HG03469 (cell line): ENCODE results near the gene CNTN5.
"Not testable (repeated sequence)": the region's sequence is repeated elsewhere in the genome, so short reads cannot be mapped to it uniquely, and the experiment has no call there.

Source experiments
- ATAC-seq: cut with Tn5 transposase; IDR thresholded peaks from one replicate; pipeline ENCODE4 v1.9.1; 2021; ENCODE audit warnings: mild to moderate bottlenecking, moderate library complexity, moderate number of reproducible peaks; ENCODE audit not compliant: unreplicated experiment

CNTN5 gene

DNA sequence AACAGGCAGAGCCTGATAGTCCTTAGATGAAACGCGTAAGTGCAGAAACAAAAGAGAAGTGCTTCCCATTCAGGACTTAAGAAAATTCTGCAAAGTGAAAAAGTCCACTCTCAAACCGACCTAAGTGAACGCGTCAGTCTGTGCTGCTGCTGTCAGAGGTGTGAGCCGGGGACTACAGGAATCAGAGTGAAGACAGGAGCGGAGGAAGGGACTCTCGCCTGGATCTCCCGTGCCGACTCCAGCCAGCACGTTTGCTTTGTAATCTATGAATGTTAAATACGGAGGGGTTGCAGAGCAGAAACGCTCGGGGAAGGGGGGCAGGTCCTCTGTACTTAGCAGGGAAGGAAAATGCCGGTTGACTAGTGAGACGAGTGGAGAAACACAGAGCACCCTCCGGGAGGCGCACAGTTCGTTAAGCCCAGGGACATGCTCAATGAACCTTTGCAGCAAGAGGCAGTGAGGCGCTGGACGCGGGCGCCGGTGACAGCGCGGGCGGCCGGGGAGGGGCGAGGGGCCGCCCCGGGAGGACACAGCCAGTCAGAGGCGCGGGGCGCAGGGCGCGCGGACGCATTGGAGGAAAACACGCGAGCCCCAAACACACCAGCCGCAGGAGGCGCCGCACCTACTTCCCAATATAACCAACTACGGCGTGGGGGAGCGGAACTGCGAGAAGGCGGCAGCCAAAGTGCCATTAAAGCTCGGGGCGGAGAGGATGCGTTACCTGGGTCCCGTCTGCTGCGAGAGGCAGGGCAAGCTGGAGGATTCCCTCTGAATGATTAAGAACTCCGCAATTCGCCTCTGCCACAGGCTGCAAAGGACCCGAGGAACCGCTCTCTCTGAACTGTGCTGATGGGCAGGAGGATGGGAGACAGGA lies at the start of gene CNTN5:
CNTN5 (plus strand) TSS at position 598 of the 874 bp plus-strand sequence.
- no peak for ATAC-seq

DNA sequence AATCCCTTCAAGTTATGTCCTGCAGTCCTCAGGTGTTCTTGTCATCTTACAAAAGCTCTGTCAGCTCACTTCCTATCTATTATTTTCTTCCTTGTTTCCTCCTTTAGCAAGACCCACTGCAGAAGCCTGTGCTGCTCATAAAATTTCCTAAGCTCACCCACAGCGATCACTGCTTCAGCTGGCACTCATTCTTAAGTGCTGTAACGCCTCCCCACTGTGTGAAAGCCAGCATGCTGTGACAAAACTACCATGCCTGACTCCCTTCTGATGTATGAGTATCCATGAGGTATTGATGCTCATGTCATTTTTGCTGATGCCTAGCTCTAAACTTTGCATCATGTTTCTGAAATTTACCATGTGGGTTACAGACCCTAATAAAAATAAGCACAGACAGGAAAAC lies 41.5 kb upstream of the CNTN5 start:
- no peak for ATAC-seq

- peak; percentile 70 for ATAC-seq
Observed at GRCh38 chr11:99015634-99016454, 4.9 kb upstream of the CNTN5 start.

GRCh38 chr11:99019696-99020095 lies 1.1 kb upstream of the CNTN5 start:
- ATAC-seq, result no peak

DNA sequence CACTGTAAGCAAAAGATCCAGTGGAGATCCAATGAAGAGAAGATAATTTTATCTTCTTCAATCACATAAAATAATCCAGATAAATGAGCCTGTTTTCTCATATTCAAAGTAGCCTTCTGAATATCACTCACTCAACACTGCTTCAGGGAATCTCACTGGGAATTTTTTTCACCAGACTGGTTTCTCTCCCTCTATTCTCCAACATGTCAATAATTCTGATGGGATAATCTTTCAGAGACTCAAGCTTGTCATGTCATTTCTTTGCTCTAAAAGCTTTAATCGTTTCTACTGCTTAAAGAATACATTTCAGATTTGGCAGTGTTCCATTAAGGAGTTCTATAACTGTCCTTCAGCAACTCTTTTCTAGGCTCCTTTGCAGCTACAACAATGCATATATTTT lies 16.3 kb downstream of the CNTN5 start:
- no peak for ATAC-seq

GRCh38 chr11:99063331-99063730 lies 42.6 kb downstream of the CNTN5 start:
- ATAC-seq, result no peak

GRCh38 chr11:99065121-99065520 lies 44.4 kb downstream of the CNTN5 start:
- ATAC-seq, result no peak

DNA sequence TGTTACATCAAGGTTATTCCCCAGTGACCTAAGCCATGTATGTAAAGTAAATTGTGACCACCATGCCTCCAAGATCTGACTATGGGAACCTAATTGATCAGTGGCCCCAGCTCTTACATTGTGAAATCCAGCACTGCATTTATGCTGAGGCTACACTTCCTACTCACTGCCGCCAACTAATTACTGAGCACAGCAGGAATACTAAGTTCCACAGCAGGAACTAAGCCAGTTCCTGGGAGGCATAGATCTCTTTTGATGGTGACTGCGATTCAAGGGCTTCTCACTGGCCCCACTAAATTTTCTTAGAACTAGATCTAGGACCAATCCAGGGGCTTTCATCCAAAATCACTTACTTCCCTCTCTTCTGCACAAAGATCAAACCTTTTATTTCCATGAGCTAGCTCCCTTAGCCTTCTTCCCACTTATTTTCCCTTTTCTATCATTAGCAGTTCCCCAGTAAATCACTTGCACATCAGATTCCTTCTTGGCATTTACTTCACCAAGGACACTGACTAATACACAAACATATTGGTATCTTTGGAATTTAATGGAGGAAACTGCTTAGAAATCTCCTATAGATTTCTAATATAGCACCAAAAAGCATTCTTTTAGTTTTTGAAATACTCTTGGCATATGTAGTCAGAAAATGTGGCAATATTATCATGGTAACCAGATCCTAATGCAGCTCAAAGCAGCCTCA lies 46.0 kb downstream of the CNTN5 start:
- ATAC-seq, result no peak

GRCh38 chr11:99068832-99069231 lies 48.1 kb downstream of the CNTN5 start:
- ATAC-seq, result peak; percentile 58

DNA sequence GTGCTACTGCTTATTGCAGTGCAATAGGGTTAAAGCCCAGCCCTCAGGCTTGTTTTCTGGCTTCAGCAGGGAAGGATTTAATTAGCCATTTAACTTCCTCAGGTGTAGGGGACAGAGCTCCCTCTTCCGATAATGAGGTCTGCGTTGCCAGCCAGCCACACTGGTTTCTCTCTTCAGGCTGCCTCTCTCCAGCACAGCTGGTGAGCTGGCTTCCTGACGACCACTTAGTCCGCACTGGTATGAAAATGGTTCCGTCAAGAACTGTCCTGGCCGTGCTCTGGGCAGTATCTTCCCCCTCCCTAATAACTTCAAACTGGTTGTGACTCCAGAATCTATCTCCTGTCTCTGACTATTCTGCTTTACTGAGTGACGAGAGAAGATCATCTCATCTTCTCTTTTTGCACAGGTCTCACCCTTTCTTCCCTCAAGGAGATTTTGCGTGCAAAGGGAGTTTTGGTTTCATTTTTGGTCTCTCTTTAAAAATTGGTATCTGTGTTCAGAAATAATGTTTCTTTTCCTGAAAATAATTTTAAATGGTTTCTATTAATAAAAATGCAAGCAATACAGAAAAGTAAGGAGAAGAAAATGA lies 49.2 kb downstream of the CNTN5 start:
- ATAC-seq, result peak; percentile 60

GRCh38 chr11:99079576-99079975 lies 58.8 kb downstream of the CNTN5 start:
- no peak for ATAC-seq

DNA sequence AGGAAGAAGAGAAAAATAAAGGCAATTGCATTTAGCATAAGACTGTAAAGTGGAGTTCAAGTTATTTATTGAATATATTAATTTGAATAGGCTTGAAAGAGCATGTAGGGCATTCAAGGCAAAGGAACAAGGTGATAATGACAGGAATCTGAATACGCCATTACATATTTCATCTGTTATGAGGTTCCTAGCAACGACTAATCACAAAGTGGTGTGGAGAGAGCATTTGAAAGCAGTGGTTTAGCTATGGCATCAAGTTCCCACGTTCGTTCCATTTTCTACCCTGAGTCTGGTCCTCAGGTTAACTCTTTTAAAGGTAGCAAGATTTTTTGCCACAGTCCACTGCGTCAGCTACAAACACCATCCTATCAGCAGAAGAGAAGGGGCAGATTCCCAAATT lies 59.4 kb downstream of the CNTN5 start:
- no peak for ATAC-seq

DNA sequence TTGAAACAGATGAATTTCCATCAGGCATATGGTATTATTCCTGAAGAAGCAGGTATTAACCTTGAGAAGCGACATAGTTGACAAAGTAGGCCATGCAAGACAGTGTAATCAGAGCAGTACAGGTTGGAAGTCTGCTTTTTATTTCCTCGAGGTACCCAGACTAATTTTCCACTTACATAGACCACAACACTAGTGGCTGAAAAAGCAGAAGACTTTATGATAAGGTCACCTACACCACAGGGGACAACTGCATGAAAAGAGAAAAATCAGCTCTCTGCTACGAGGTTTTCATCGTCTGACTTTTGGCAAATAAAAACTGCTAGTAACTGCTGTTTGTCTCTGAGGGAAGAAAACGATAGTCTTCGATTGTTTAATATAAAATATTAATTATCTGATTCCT lies 77.5 kb downstream of the CNTN5 start:
- no peak for ATAC-seq

DNA sequence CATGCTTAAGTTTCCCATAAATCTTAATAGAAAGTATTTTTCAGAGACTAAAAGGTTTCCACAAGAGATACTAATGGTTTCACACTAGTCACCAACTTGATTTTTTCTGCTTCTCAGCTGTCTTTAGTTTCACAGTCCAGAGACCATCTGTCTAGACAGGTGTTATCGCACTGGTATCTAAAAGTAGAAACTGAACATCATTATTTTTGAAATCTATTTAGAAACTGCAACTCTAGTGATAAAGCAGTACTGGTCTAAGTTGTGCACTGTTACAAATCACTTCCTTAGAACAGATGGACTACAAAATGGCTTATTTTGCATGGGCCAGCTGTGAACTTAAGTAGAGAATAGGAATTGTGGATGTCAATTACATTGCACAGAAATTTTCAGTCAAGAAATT lies 78.0 kb downstream of the CNTN5 start:
- peak; percentile 73 for ATAC-seq

DNA sequence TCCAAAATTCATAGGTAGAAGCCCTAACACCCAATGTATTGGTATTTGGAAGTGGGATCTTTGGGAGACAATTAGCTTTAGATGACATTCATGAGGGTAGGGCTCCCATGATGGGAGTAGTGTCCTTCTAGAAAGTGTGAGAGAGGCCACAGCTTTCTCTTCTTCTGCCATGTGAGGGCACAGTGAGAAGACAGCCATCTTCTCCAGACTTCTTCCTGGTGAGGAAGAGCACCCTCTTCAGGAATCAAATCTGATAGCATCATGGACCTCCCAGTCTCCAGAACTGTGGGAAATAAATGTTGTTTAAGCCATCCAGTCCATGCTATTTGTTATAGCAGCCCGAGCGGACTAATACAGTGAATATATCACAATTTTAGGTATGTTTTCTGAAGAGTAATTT lies 96.9 kb downstream of the CNTN5 start:
- no peak for ATAC-seq

- not testable (repeated sequence) for ATAC-seq
Observed at GRCh38 chr11:99133862-99134261, 113.1 kb downstream of the CNTN5 start.

- ATAC-seq, result no peak
Observed at GRCh38 chr11:99135508-99135907, 114.8 kb downstream of the CNTN5 start.

DNA sequence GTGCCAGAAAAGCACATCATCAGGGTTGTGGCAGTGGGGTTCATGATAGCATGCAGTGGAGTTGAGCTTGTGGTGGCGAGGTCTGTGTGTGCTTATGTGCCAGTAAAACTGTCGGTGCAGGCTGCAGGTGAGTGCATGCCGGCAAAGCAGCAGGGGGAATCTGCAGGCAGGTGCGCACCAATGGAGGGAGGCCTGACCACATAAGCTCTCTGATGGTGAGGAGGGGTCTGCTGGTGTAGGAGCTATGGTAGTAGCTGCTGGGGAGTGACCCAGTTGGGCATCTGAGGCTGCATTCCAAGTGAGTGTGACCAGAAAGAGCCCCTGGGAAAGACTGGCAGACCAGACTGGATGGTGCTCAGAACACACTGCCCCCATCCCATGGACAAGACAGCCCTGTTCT lies 121.5 kb downstream of the CNTN5 start:
- no peak for ATAC-seq

DNA sequence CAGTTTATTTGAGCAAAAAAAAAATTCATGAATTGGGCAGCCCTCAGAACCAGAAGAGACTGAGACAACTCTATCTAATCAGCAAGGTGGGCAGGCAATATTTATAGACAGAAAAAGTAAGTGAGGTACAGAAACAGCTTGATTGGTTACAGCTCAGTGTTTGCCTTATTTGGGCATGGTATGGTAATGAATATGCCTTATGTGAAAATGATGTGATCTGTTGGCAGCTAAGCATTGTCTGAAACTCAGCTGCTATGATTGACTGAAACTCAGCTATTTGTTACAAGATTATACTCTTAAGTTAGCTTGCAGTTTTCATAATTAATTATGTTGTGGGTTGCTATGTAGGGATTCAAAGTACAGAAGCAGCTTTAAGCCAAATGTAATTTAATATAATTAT lies 127.6 kb downstream of the CNTN5 start:
- peak; percentile 48 for ATAC-seq

DNA sequence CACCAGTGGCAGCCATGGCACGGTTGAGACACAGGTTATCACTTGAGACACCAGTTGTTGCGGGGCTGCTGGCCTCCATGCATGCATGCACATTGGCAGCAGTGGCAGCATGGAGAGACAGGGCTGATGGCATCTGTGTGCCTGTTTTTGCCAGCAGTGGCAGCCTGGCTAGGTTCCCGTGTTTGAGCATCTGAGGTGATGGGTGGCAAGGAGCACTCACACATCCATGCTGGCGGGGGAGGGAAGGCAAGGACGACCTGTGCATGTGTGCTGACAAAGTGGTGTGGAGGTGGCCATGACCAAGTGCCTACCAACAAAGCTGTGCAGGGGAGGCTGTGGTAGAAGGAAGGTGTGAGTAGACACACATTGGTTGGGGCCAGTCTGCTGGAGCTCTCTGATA lies 133.5 kb downstream of the CNTN5 start:
- no peak for ATAC-seq

GRCh38 chr11:99160447-99160846 lies 139.7 kb downstream of the CNTN5 start:
- ATAC-seq, result no peak
